ENCODE measurements around the gene ATG7.

GRCh38 chr3:11536132-11536935, 264.1 kb downstream of the ATG7 start:
- TF ChIP-seq, protein P1, sequence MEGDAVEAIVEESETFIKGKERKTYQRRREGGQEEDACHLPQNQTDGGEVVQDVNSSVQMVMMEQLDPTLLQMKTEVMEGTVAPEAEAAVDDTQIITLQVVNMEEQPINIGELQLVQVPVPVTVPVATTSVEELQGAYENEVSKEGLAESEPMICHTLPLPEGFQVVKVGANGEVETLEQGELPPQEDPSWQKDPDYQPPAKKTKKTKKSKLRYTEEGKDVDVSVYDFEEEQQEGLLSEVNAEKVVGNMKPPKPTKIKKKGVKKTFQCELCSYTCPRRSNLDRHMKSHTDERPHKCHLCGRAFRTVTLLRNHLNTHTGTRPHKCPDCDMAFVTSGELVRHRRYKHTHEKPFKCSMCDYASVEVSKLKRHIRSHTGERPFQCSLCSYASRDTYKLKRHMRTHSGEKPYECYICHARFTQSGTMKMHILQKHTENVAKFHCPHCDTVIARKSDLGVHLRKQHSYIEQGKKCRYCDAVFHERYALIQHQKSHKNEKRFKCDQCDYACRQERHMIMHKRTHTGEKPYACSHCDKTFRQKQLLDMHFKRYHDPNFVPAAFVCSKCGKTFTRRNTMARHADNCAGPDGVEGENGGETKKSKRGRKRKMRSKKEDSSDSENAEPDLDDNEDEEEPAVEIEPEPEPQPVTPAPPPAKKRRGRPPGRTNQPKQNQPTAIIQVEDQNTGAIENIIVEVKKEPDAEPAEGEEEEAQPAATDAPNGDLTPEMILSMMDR (IDR thresholded peaks at IDR 0.05 in 2 of 3, conservative IDR thresholded peaks at IDR 0.05 in 1 of 3; ENCODE audit: control insufficient read depth in 2 of 3, extremely low read depth in 1 of 3, insufficient read depth in 1 of 3, low read depth in 3 of 3, low read length in 3 of 3), result no peak
- TF ChIP-seq KDM1A (IDR thresholded peaks at IDR 0.05; ENCODE audit: borderline replicate concordance) (no peak), MXI1 (IDR thresholded peaks at IDR 0.05; ENCODE audit: low read depth, low read length) (no peak)
